Mesenchymal stem cell (in vitro differentiated cells and primary cell): ENCODE data around the gene DCAF8. TPM values are rescaled to one million over a fixed set of nuclear protein-coding genes. Genes with fewer than 3 reads are reported as not detected.

Experiments
- DNase-seq: peaks from one replicate; pipeline ENCODE4 v3.0.0-alpha.2; 2013
- H2AFZ ChIP-seq: one replicate; pipeline ENCODE4 v1.6.1; 2013; ENCODE audit warnings: low read depth, mild to moderate bottlenecking, control low read depth, inconsistent platforms, low read length, moderate library complexity
- H2AK5ac ChIP-seq: 2 replicates; pipeline ENCODE4 v1.6.1; 2013; ENCODE audit warnings: low read length, moderate library complexity, mild to moderate bottlenecking, inconsistent platforms; ENCODE audit not compliant: severe bottlenecking
- H2BK120ac ChIP-seq: one replicate; pipeline ENCODE4 v1.6.1; 2013; ENCODE audit warnings: low read depth, mild to moderate bottlenecking, inconsistent platforms, low read length, moderate library complexity
- H2BK12ac ChIP-seq, 2 experiments: one replicate each; pipeline ENCODE4 v1.6.1; 2013; ENCODE audit warnings: inconsistent platforms in 2 of 2, low read length in 2 of 2, mild to moderate bottlenecking in 2 of 2, moderate library complexity in 2 of 2, control low read depth in 1 of 2
- H2BK15ac ChIP-seq: one replicate; pipeline ENCODE4 v1.6.1; 2013; ENCODE audit warnings: mild to moderate bottlenecking, low read depth, inconsistent platforms; ENCODE audit not compliant: poor library complexity, severe bottlenecking
- H2BK5ac ChIP-seq: 2 replicates; pipeline ENCODE4 v1.6.1; 2013; ENCODE audit warnings: low read depth, mild to moderate bottlenecking, low read length, control low read depth, inconsistent platforms; ENCODE audit not compliant: poor library complexity, severe bottlenecking
- H3K14ac ChIP-seq, 2 experiments: one replicate each; pipeline ENCODE4 v1.6.1; 2013; ENCODE audit warnings: inconsistent platforms in 2 of 2, low read length in 2 of 2, control low read depth in 1 of 2, mild to moderate bottlenecking in 1 of 2, moderate library complexity in 1 of 2
- H3K18ac ChIP-seq, 2 experiments: one replicate each; pipeline ENCODE4 v1.6.1; 2013; ENCODE audit warnings: inconsistent platforms in 2 of 2, low read length in 2 of 2, control low read depth in 1 of 2, low read depth in 1 of 2, mild to moderate bottlenecking in 1 of 2
- H3K23ac ChIP-seq, 2 experiments: one replicate each; pipeline ENCODE4 v1.6.1; 2013; ENCODE audit warnings: inconsistent platforms in 2 of 2, low read length in 2 of 2, mild to moderate bottlenecking in 2 of 2, moderate library complexity in 2 of 2, control low read depth in 1 of 2
- H3K27ac ChIP-seq: 2 replicates; pipeline ENCODE4 v1.5.1; 2013; ENCODE audit warnings: mild to moderate bottlenecking, moderate library complexity, low read length, control low read depth, inconsistent platforms; ENCODE audit not compliant: poor library complexity, severe bottlenecking
- H3K27me3 ChIP-seq, 2 experiments: 2 replicates each; pipeline versions ENCODE4 v1.6.1 to v1.7.0; 2013; ENCODE audit warnings: low read length in 2 of 2, mild to moderate bottlenecking in 2 of 2, moderate library complexity in 2 of 2, control low read depth in 1 of 2, inconsistent platforms in 1 of 2; ENCODE audit not compliant: control insufficient read depth in 1 of 2, insufficient read depth in 1 of 2
- H3K36me3 ChIP-seq, 2 experiments: 2 replicates each; pipeline versions ENCODE4 v1.6.1 to v1.7.0; 2013; ENCODE audit warnings: low read length in 2 of 2, control low read depth in 1 of 2, inconsistent platforms in 1 of 2, low read depth in 1 of 2, mild to moderate bottlenecking in 1 of 2; ENCODE audit not compliant: insufficient read depth in 2 of 2, control insufficient read depth in 1 of 2
- H3K4ac ChIP-seq, 2 experiments: one replicate each; pipeline ENCODE4 v1.6.1; 2013; ENCODE audit warnings: inconsistent platforms in 2 of 2, low read length in 2 of 2, mild to moderate bottlenecking in 2 of 2, moderate library complexity in 2 of 2, control low read depth in 1 of 2, low read depth in 1 of 2
- H3K4me1 ChIP-seq: 2 replicates; pipeline ENCODE4 v1.6.1; 2013; ENCODE audit warnings: low read depth, low read length, control low read depth; ENCODE audit not compliant: control insufficient read depth, insufficient read depth
- H3K4me2 ChIP-seq: 2 replicates; pipeline ENCODE4 v1.6.1; 2013; ENCODE audit warnings: low read length, mild to moderate bottlenecking, inconsistent platforms; ENCODE audit not compliant: poor library complexity, severe bottlenecking
- H3K4me3 ChIP-seq, 2 experiments: 2 replicates each; pipeline versions ENCODE4 v1.5.1 to v1.7.0; 2013; ENCODE audit warnings: low read length in 2 of 2, mild to moderate bottlenecking in 2 of 2, control low read depth in 1 of 2, low read depth in 1 of 2; ENCODE audit not compliant: insufficient read depth in 1 of 2
- H3K79me1 ChIP-seq: replicated peaks from 2 replicates; pipeline ENCODE4 v1.6.1; 2013; ENCODE audit warnings: mild to moderate bottlenecking, control low read depth, low read length, inconsistent platforms; ENCODE audit not compliant: poor library complexity, severe bottlenecking
- H3K9ac ChIP-seq: 2 replicates; pipeline ENCODE4 v1.7.0; 2013; ENCODE audit warnings: mild to moderate bottlenecking, low read length, moderate library complexity
- H3K9me3 ChIP-seq: 2 replicates; pipeline ENCODE4 v1.7.0; 2013; ENCODE audit warnings: mild to moderate bottlenecking, low read length; ENCODE audit not compliant: control insufficient read depth
- H4K8ac ChIP-seq: one replicate; pipeline ENCODE4 v1.6.1; 2013; ENCODE audit warnings: inconsistent platforms, mild to moderate bottlenecking, low read length, moderate library complexity
- H4K91ac ChIP-seq: one replicate; pipeline ENCODE4 v1.6.1; 2013; ENCODE audit warnings: mild to moderate bottlenecking, low read length, inconsistent platforms
- WGBS: methylation state at CpG from one replicate; pipeline ENCODE4 v1.1.7; 2013; ENCODE audit warnings: mixed read lengths; 5-methylcytosine and 5-hydroxymethylcytosine counted together
- polyA plus RNA-seq, 2 experiments: library from polyadenylated mRNA; stranded (reverse); fragments of 200-250 nt; gene quantifications; one replicate each; pipeline ENCODE4 v1.2.3, GENCODE V29; 2013

DCAF8 gene
- 57.0 TPM for polyA plus RNA-seq (2013, experiment 1 of 2)
- 58.2 TPM for polyA plus RNA-seq (2013, experiment 2 of 2)

GRCh38 chr1:160261893-160262794 is at the start of gene DCAF8:
TSS of gene DCAF8 (minus strand) at chr1:160262549. CDS start at chr1:160244008, 18,541 bp downstream.
- H2BK15ac ChIP-seq: peak within 1 kb of the TSS; percentile 44
- under 1% methylated on average over 60 of the region's 67 CpGs for WGBS
- peaks cover 0 to 5% of the 10 kb centered on the region in 2 experiments for H3K36me3 ChIP-seq
- peak within 1 kb of the TSS; percentile 43 for H2BK120ac ChIP-seq
- H3K14ac ChIP-seq: peak within 1 kb of the TSS; percentile 2 to 99
- H3K4me2 ChIP-seq: peak within 1 kb of the TSS; percentile 84
- no peaks in the 10 kb centered on the region for H3K9me3 ChIP-seq
- peak within 1 kb of the TSS; percentile 93 for H2AFZ ChIP-seq
- peak within 1 kb of the TSS; percentile 98 for H3K9ac ChIP-seq
- peak within 1 kb of the TSS in 1 of 2 experiments; percentile 76 for H2BK12ac ChIP-seq
- peak within 1 kb of the TSS; percentile 65 for H2AK5ac ChIP-seq
- H2BK5ac ChIP-seq: peak within 1 kb of the TSS; percentile 51
- H4K8ac ChIP-seq: peak within 1 kb of the TSS; percentile 87
- peak; percentile 97 for DNase-seq
- H3K4me3 ChIP-seq: peak within 1 kb of the TSS; percentile 93 to 97
- H3K4me1 ChIP-seq: peaks cover 2% of the 10 kb centered on the region
- H3K4ac ChIP-seq: peak within 1 kb of the TSS; percentile 75 to 100
- H4K91ac ChIP-seq: peak within 1 kb of the TSS; percentile 98
- H3K27me3 ChIP-seq: no peaks in the 10 kb centered on the region
- H3K79me1 ChIP-seq: peaks cover 10% of the 10 kb centered on the region
- H3K23ac ChIP-seq: peak within 1 kb of the TSS in 1 of 2 experiments; percentile 84
- H3K18ac ChIP-seq: peak within 1 kb of the TSS; percentile 86 to 100
- peak within 1 kb of the TSS; percentile 79 for H3K27ac ChIP-seq

- H3K9me3 ChIP-seq: no peaks in the 10 kb centered on the region
- H3K4ac ChIP-seq: no peak overlapping the region
- H2BK12ac ChIP-seq: no peak overlapping the region
- no peak overlapping the region for H3K4me2 ChIP-seq
- no peak overlapping the region for H4K8ac ChIP-seq
- H3K27ac ChIP-seq: no peak overlapping the region
- H3K4me1 ChIP-seq: no peaks in the 10 kb centered on the region
- H2BK15ac ChIP-seq: no peak overlapping the region
- peaks cover 34% of the 10 kb centered on the region for H3K79me1 ChIP-seq
- H3K23ac ChIP-seq: no peak overlapping the region
- no peak overlapping the region for H4K91ac ChIP-seq
- H3K27me3 ChIP-seq: no peaks in the 10 kb centered on the region
- 100% methylated on average over 1 of the region's 1 CpG for WGBS
- no peak for DNase-seq
- no peak overlapping the region for H2BK5ac ChIP-seq
- H2AK5ac ChIP-seq: no peak overlapping the region
- H3K36me3 ChIP-seq: peaks cover 47 to 94% of the 10 kb centered on the region in 2 experiments
- no peak overlapping the region for H2BK120ac ChIP-seq
- peak overlapping the region in 1 of 2 experiments; percentile 40 for H3K4me3 ChIP-seq
- no peak overlapping the region for H3K18ac ChIP-seq
- peak overlapping the region; percentile 87 for H3K9ac ChIP-seq
- H3K14ac ChIP-seq: no peak overlapping the region
- no peak overlapping the region for H2AFZ ChIP-seq
These were observed 47.2 kb upstream of the DCAF8 start for GRCh38 chr1:160309571-160309970.

GRCh38 chr1:160309185-160309557 is 46.8 kb upstream of the DCAF8 start:
- peaks cover 47 to 94% of the 10 kb centered on the region in 2 experiments for H3K36me3 ChIP-seq
- H2BK120ac ChIP-seq: no peak overlapping the region
- H2AFZ ChIP-seq: no peak overlapping the region
- H3K9ac ChIP-seq: peak overlapping the region; percentile 87
- H2BK5ac ChIP-seq: no peak overlapping the region
- no peak overlapping the region for H2AK5ac ChIP-seq
- no peak overlapping the region for H2BK15ac ChIP-seq
- no peak overlapping the region for H3K4me2 ChIP-seq
- H3K27ac ChIP-seq: no peak overlapping the region
- H4K8ac ChIP-seq: no peak overlapping the region
- no peak overlapping the region for H3K14ac ChIP-seq
- no peaks in the 10 kb centered on the region for H3K4me1 ChIP-seq
- no peak overlapping the region for H3K18ac ChIP-seq
- no peaks in the 10 kb centered on the region for H3K9me3 ChIP-seq
- H2BK12ac ChIP-seq: no peak overlapping the region
- H3K23ac ChIP-seq: no peak overlapping the region
- no peaks in the 10 kb centered on the region for H3K27me3 ChIP-seq
- peak overlapping the region in 1 of 2 experiments; percentile 40 for H3K4me3 ChIP-seq
- no peak for DNase-seq
- no peak overlapping the region for H4K91ac ChIP-seq
- peaks cover 31% of the 10 kb centered on the region for H3K79me1 ChIP-seq
- no peak overlapping the region for H3K4ac ChIP-seq

GRCh38 chr1:160308451-160309184 is 46.3 kb upstream of the DCAF8 start:
- no peak overlapping the region for H4K8ac ChIP-seq
- H3K4me3 ChIP-seq: peak overlapping the region in 1 of 2 experiments; percentile 40
- H3K23ac ChIP-seq: no peak overlapping the region
- H3K9me3 ChIP-seq: no peaks in the 10 kb centered on the region
- H3K14ac ChIP-seq: no peak overlapping the region
- no peak overlapping the region for H3K4ac ChIP-seq
- H2AK5ac ChIP-seq: no peak overlapping the region
- WGBS: 96% methylated on average over 3 of the region's 4 CpGs
- no peak overlapping the region for H4K91ac ChIP-seq
- peaks cover 47 to 93% of the 10 kb centered on the region in 2 experiments for H3K36me3 ChIP-seq
- no peak overlapping the region for H2BK5ac ChIP-seq
- DNase-seq: no peak
- H2BK120ac ChIP-seq: no peak overlapping the region
- peaks cover 28% of the 10 kb centered on the region for H3K79me1 ChIP-seq
- H3K9ac ChIP-seq: peak overlapping the region; percentile 87
- no peaks in the 10 kb centered on the region for H3K27me3 ChIP-seq
- no peak overlapping the region for H3K18ac ChIP-seq
- H3K4me2 ChIP-seq: no peak overlapping the region
- no peaks in the 10 kb centered on the region for H3K4me1 ChIP-seq
- H2BK15ac ChIP-seq: no peak overlapping the region
- no peak overlapping the region for H2BK12ac ChIP-seq
- no peak overlapping the region for H3K27ac ChIP-seq
- no peak overlapping the region for H2AFZ ChIP-seq
